Measurements from ENCODE around the gene CXADR. TPM values are rescaled to one million over a fixed set of nuclear protein-coding genes. Genes with fewer than 3 reads are reported as not detected.

The CXADR gene
- total RNA-seq, 1 experiment from 2014 or later: 7.9 TPM

GRCh38 chr21:17467829-17468228 is 45.0 kb upstream of the CXADR start:
- ChIA-PET CTCF (interaction anchor here (0.6 to 1.6 kb wide), 3 partner anchors 7 to 44 kb away, joined by 3 to 4 read pairs (median 4); no protein-coding TSS in a partner anchor), POLR2A (interaction anchor here (1.5 kb wide), 1 partner anchor 26 kb away, joined by 4 read pairs; no protein-coding TSS in a partner anchor)
- no peaks in the 10 kb centered on the region for H3K27me3 Mint-ChIP-seq (ENCODE audit: insufficient read depth, unreplicated experiment)
- H3K9me3 Mint-ChIP-seq (ENCODE audit: unreplicated experiment): no peaks in the 10 kb centered on the region
- peaks cover 9% of the 10 kb centered on the region for H3K4me1 Mint-ChIP-seq (ENCODE audit: insufficient read depth, unreplicated experiment)
- H3K4me3 Mint-ChIP-seq (ENCODE audit: unreplicated experiment): no peak overlapping the region
- intact Hi-C loops (cut with micrococcal nuclease): no loop called here
- no peak for DNase-seq (ENCODE audit: unreplicated experiment)
- no peaks in the 10 kb centered on the region for H3K36me3 Mint-ChIP-seq (ENCODE audit: insufficient read depth, unreplicated experiment)
- no TSS peak for BruUV-seq (replicated peaks)
- no peak overlapping the region for H3K27ac Mint-ChIP-seq (ENCODE audit: low read depth, unreplicated experiment)
- TF ChIP-seq CTCF (IDR thresholded peaks at IDR 0.05; ENCODE audit: unreplicated experiment): no peak

GRCh38 chr21:17468698-17469097 is 44.1 kb upstream of the CXADR start:
- H3K9me3 Mint-ChIP-seq (ENCODE audit: unreplicated experiment): no peaks in the 10 kb centered on the region
- ChIA-PET CTCF (interaction anchor here (1.6 kb wide), 1 partner anchor 43 kb away, joined by 4 read pairs; no protein-coding TSS in a partner anchor), POLR2A (no interaction called here)
- intact Hi-C loops (cut with micrococcal nuclease): no loop called here
- peaks cover 3% of the 10 kb centered on the region for H3K4me1 Mint-ChIP-seq (ENCODE audit: insufficient read depth, unreplicated experiment)
- TF ChIP-seq CTCF (IDR thresholded peaks at IDR 0.05; ENCODE audit: unreplicated experiment): no peak
- no peak overlapping the region for H3K4me3 Mint-ChIP-seq (ENCODE audit: unreplicated experiment)
- BruUV-seq (replicated peaks): no TSS peak
- no peak overlapping the region for H3K27ac Mint-ChIP-seq (ENCODE audit: low read depth, unreplicated experiment)
- H3K27me3 Mint-ChIP-seq (ENCODE audit: insufficient read depth, unreplicated experiment): no peaks in the 10 kb centered on the region
- no peaks in the 10 kb centered on the region for H3K36me3 Mint-ChIP-seq (ENCODE audit: insufficient read depth, unreplicated experiment)
- DNase-seq (ENCODE audit: unreplicated experiment): no peak

- H3K4me3 Mint-ChIP-seq (ENCODE audit: unreplicated experiment): no peak overlapping the region
- intact Hi-C loops (cut with micrococcal nuclease): no loop called here
- no peak overlapping the region for H3K27ac Mint-ChIP-seq (ENCODE audit: low read depth, unreplicated experiment)
Observed at GRCh38 chr21:17469727-17470126, 43.1 kb upstream of the CXADR start.

GRCh38 chr21:17472182-17472581 is 40.7 kb upstream of the CXADR start:
- H3K36me3 Mint-ChIP-seq (ENCODE audit: insufficient read depth, unreplicated experiment): no peaks in the 10 kb centered on the region
- no peaks in the 10 kb centered on the region for H3K9me3 Mint-ChIP-seq (ENCODE audit: unreplicated experiment)
- no peak overlapping the region for H3K4me3 Mint-ChIP-seq (ENCODE audit: unreplicated experiment)
- CTCF ChIA-PET: no interaction called here
- no peak for DNase-seq (ENCODE audit: unreplicated experiment)
- no TSS peak for BruUV-seq (replicated peaks)
- POLR2A ChIA-PET: interaction anchor here (1.0 to 1.2 kb wide), 3 partner anchors 12 to 55 kb away, joined by 3 to 4 read pairs (median 3); no protein-coding TSS in a partner anchor
- intact Hi-C loops (cut with micrococcal nuclease): no loop called here
- no peaks in the 10 kb centered on the region for H3K4me1 Mint-ChIP-seq (ENCODE audit: insufficient read depth, unreplicated experiment)
- TF ChIP-seq CTCF (IDR thresholded peaks at IDR 0.05; ENCODE audit: unreplicated experiment): no peak
- H3K27ac Mint-ChIP-seq (ENCODE audit: low read depth, unreplicated experiment): no peak overlapping the region
- no peaks in the 10 kb centered on the region for H3K27me3 Mint-ChIP-seq (ENCODE audit: insufficient read depth, unreplicated experiment)

More at GRCh38 chr21:17469727-17470126, 43.1 kb upstream of the CXADR start:
- no peaks in the 10 kb centered on the region for H3K4me1 Mint-ChIP-seq (ENCODE audit: insufficient read depth, unreplicated experiment)
- TF ChIP-seq CTCF (IDR thresholded peaks at IDR 0.05; ENCODE audit: unreplicated experiment): no peak
- no TSS peak for BruUV-seq (replicated peaks)
- CTCF ChIA-PET: no interaction called here
- POLR2A ChIA-PET: interaction anchor here (2.1 kb wide), 1 partner anchor 8 kb away, joined by 7 read pairs; no protein-coding TSS in a partner anchor
- no peak for DNase-seq (ENCODE audit: unreplicated experiment)
- H3K36me3 Mint-ChIP-seq (ENCODE audit: insufficient read depth, unreplicated experiment): no peaks in the 10 kb centered on the region
- no peaks in the 10 kb centered on the region for H3K9me3 Mint-ChIP-seq (ENCODE audit: unreplicated experiment)
- H3K27me3 Mint-ChIP-seq (ENCODE audit: insufficient read depth, unreplicated experiment): no peaks in the 10 kb centered on the region

Measured in MCF 10A (cell line).